NCI-H2227 (cell line): ENCODE results near the gene TP53BP1.

Experiments used
- DNase-seq: peaks from one replicate; lab custom pipeline; 2025; ENCODE audit not compliant: unreplicated experiment; lab: John Stamatoyannopoulos, UW

The TP53BP1 gene

GRCh38 chr15:43518197-43518761 is 25.3 kb upstream of the TP53BP1 start:
- peak; percentile 61 for DNase-seq

- DNase-seq: peak; percentile 71
Measured at GRCh38 chr15:43517354-43518196, 24.6 kb upstream of the TP53BP1 start, which contains the start of gene MAP1A. Gene MAP1A, plus strand, starts transcription at chr15:43517608. Its CDS starts 3,866 bp downstream, at chr15:43521474.

GRCh38 chr15:43516801-43517353 is 23.9 kb upstream of the TP53BP1 start:
- DNase-seq: no peak

- no peak for DNase-seq
Measured at GRCh38 chr15:43516185-43516584, 23.2 kb upstream of the TP53BP1 start.

- no peak for DNase-seq
Measured at GRCh38 chr15:43515741-43516140, 22.8 kb upstream of the TP53BP1 start.

- DNase-seq: peak; percentile 38
Measured at GRCh38 chr15:43514241-43515057, 21.5 kb upstream of the TP53BP1 start.

GRCh38 chr15:43513550-43513949 is 20.6 kb upstream of the TP53BP1 start:
- DNase-seq: no peak

- peak; percentile 55 for DNase-seq
Measured at GRCh38 chr15:43511012-43511885, 18.3 kb upstream of the TP53BP1 start.

- peak; percentile 99 for DNase-seq
Measured at GRCh38 chr15:43510200-43511011, 17.4 kb upstream of the TP53BP1 start.

- no peak for DNase-seq
Measured at GRCh38 chr15:43509660-43510199, 16.8 kb upstream of the TP53BP1 start.

GRCh38 chr15:43508991-43509659 is 16.2 kb upstream of the TP53BP1 start:
- peak; percentile 75 for DNase-seq

GRCh38 chr15:43508421-43508820 is 15.5 kb upstream of the TP53BP1 start:
- no peak for DNase-seq

GRCh38 chr15:43505738-43506137 is 12.8 kb upstream of the TP53BP1 start:
- DNase-seq: peak; percentile 33

- DNase-seq: no peak
Measured at GRCh38 chr15:43499635-43500034, 6.7 kb upstream of the TP53BP1 start.

- DNase-seq: no peak
Measured at GRCh38 chr15:43498990-43499389, 6.0 kb upstream of the TP53BP1 start.

GRCh38 chr15:43493703-43494472 is 932 bp upstream of the TP53BP1 start:
- peak; percentile 33 for DNase-seq

GRCh38 chr15:43492266-43492665 is 690 bp downstream of the TP53BP1 start:
- no peak for DNase-seq

GRCh38 chr15:43489191-43489590 is 3.8 kb downstream of the TP53BP1 start:
- no peak for DNase-seq
